HG03521 (cell line): ENCODE measurements around the gene TMEM266.
A peak's percentile ranks its signal among the peaks of the same experiment; 100 is the strongest.
"Not testable (repeated sequence)": the region's sequence is repeated elsewhere in the genome, so short reads cannot be mapped to it uniquely, and the experiment has no call there.

Source experiments
- ATAC-seq: cut with Tn5 transposase; IDR thresholded peaks from one replicate; pipeline ENCODE4 v1.9.1; 2021; ENCODE audit warnings: mild to moderate bottlenecking, moderate library complexity; ENCODE audit not compliant: unreplicated experiment

TMEM266 gene, protein sequence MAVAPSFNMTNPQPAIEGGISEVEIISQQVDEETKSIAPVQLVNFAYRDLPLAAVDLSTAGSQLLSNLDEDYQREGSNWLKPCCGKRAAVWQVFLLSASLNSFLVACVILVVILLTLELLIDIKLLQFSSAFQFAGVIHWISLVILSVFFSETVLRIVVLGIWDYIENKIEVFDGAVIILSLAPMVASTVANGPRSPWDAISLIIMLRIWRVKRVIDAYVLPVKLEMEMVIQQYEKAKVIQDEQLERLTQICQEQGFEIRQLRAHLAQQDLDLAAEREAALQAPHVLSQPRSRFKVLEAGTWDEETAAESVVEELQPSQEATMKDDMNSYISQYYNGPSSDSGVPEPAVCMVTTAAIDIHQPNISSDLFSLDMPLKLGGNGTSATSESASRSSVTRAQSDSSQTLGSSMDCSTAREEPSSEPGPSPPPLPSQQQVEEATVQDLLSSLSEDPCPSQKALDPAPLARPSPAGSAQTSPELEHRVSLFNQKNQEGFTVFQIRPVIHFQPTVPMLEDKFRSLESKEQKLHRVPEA

DNA sequence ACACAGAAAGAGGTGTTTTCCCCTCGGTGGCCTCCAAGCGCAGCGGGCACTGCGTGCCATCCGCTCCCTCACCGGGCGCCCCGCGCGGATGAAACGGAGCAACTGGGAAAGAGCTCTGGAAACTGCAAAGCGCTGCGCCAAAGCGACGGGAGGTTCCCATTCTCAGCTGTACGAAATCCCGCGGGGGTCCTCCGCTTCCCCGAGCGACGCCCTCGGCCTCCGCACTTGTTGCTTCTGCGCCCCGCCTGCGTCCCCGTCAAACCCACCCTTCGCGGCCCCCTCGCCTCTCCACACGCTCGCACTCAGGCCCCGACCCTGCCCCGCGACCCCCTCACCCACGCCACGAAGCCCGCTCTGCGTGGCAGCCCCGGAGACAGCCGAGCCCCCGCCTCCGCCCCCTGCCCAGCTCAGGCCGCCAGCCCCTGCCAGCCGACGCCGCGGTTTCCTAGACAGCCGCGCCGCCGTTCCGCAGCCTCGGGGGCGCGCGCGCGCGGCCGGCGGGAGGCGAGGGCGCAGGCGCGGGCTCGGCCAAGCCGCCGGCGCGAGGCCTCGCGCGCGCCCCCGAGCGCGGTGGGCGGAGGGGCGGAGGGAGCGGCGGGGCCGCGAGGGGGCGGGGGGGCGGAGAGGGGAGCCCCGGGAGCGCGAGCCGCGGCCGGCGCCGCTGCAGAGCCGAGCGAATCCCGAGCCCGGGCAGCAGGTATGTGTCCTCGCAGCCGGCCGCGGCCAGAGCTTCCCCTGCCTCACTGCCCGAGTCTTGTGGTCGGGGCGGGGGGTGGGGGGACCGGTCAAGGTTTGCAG, at the start of gene TMEM266:
TMEM266 (plus strand) TSS at position 666 of the 798 bp plus-strand sequence. CDS start 74,279 bp downstream, outside the sequence.
- ATAC-seq = no peak

DNA sequence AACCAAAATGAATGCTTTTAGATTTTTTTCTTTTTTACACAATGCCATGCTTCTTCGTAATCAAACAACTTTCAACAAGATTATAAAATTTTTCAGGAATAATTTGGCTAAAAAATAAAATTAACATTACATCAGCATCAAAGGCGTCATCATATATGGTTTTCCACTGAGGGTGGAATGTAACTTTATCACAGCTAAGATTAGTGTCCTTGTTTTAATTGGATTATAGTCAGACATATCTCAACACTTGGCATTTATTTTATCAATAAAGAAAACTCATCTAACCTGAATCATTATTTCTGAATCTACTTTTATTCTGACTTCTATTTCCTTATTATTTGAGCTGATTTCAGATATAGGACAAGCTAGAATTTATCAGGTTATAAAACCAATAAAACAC, 49.2 kb upstream of the TMEM266 start:
- no peak for ATAC-seq

- ATAC-seq = no peak
Measured at GRCh38 chr15:76011627-76012551, 47.9 kb upstream of the TMEM266 start, which contains the start of gene NRG4. Gene NRG4 (minus strand): TSS chr15:76012424. CDS start chr15:76011230, 1,194 bp downstream.

GRCh38 chr15:76013470-76013869, 46.3 kb upstream of the TMEM266 start:
- ATAC-seq = not testable (repeated sequence)

GRCh38 chr15:76024021-76024768, 35.6 kb upstream of the TMEM266 start:
- ATAC-seq = no peak

DNA sequence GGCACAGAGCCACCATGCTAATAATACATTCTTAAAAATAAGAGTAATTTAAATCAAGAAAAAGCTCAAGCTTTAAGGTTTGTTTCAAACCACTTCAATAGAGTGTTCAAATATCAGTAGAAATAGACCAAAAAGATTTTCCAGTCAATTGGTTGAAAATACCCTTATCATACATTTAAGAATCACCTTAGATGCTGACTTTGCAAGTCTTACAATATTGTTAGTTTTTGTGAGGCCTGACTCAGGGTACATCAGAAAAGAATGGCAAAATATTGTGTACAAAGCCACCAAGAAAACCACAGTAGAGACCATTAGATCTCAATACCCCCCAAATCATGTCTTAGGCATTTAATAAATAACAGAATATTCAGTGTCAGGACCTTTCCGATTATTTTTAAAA, 27.7 kb upstream of the TMEM266 start:
- ATAC-seq = no peak

DNA sequence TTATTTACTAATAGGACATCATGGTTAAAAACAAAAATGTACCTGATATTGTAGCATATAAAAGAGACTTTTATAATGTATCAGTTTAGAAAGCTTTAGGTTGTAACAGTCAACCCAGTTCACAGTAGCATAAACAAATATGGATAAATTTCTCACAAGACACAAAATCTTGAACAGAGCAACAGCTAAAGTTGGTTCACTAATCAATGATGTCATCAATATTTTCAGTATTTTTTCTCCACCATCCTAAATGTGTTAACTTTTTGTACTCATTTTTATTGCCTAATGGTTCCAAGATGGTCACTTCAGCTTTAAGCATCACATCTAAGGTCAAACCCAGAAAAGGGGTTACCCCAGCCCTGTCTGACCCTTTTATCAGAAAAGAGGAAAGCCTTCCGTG, 26.3 kb upstream of the TMEM266 start:
- no peak for ATAC-seq

GRCh38 chr15:76034111-76034510, 25.7 kb upstream of the TMEM266 start:
- no peak for ATAC-seq

- ATAC-seq = no peak
Measured at GRCh38 chr15:76035593-76035992, 24.2 kb upstream of the TMEM266 start.

DNA sequence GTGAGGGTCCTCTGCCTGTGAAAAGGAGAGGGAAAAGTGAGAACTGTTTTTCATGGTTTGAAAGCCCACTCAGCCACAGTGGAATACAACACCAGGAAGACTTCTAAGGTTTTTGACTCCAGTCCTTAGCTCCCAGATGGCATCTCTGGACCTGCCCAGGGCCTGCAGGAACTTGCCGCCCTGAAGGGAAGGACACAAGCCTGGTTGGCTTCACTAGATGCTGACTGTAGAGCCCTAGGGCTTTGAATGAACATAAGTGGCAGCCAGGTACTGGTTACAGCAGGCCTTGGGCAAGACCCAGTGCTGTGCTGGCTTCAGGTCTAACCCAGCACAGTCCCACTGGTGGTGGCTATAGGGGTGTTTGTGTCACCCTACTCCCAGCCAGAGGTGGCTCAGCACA, 21.3 kb upstream of the TMEM266 start:
- ATAC-seq = no peak

DNA sequence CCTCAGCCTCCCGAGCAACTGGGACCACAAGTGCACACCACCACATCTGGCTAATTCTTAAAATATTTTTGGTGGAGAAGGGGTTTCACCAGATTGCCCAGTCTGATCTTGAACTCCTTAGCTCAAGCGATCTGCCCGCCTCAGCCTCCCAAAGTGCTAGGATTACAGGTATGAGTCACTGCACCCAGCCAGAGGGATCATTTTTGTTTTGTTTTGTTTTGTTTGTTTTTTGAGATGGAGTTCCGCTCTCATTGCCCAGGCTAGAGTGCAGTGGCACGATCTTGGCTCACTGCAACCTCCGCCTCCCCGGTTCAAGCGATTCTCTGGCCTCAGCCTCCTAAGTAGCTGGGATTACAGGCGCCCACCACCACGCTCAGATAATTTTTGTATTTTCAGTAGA, 5.6 kb upstream of the TMEM266 start:
- not testable (repeated sequence) for ATAC-seq

DNA sequence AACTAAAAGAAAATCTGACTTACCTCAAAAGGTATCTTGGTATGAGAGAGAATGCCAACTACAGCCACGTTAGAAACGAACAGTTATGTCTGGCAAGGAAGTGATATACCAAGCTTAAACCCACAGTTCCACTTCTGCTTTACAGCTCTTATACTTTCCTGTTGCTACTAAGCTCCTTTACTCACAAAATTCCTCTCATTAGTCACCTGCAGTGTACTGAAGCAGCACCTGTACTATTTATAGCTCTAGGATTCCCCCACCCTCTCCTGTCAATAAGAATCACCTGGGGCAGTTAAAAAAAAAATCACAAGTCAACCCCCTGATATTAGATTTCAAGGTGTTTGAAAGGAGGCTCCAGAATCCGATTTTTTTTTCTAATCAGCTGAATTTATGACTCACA, 2.9 kb upstream of the TMEM266 start:
- peak; percentile 59 for ATAC-seq

DNA sequence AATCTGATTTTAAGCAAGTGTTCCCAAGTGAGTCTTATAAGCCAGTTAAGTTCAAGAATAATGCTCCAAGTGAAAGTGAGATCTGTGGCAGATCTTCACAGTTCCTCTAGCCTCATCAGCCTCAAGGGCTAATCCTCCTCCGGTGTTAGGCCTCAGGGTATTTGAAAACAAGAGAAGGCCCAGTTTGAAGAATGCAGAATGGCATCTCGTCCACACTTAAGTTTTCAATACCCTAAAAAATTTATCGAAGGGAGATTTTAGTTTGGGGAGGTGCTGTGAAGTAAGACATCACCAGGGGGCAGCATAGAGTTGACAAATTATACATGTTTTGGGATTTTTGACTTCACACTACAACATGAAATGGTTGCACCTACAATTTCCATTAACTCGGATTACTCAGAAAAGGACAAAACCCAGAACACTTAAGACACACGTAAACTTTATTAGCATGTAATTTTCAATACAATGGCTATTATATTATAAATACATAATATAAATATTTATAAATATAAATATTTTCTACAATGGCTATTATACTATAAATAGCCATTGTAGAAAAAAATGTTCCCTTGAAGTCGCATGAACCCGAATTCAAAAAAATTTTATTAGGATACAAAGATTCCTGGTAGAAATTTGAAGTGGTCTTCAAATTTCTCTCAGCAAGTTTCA, 2.3 kb upstream of the TMEM266 start:
- ATAC-seq = peak; percentile 23

DNA sequence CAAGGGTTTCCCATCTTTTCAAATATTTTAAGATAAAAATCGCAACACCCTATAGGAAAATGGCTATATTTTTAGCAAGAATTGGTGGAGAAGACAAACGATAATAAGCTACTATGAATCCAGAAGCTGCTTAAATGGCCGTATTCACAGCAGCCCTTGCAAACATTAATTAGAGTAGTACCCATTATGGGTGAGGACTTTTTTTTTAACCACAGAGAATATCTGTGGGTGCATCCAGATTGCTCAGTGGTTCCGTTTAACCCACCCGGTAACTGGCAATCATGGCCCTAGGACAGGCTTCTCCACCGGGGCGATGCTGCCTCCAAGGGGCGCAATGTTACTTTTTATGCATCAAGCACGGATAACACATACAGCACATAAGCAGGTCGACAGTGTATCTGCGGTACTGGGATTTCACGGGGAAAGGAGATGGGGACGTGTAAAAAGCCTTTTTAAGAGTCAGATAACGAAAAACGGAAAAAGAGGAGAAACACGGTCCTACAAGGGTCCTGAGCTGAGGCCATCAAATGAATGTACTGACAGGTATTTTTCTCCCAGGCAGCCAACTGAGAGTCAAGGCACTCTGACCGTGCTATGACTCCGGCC, 968 bp upstream of the TMEM266 start:
- no peak for ATAC-seq

GRCh38 chr15:76060118-76060989, 569 bp downstream of the TMEM266 start:
- ATAC-seq = no peak

DNA sequence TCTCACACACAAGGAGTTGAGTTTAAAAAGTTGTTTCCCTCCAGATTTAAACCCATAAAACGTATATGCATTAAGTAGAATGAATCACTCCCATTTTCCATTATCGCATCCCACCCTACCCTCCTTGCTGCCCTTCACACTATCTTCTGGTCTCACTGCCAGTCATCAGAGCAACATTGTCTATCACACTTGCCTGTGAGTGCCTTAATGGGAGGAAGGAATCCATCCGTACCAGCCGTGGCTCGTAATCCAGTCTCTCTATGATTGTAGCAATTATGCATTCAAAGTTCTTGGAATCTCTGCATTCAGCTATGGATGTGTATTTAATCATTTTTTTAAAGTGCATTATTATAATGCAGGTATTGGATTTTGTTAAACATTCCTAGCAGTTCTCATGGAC, 1.9 kb downstream of the TMEM266 start:
- ATAC-seq = no peak

DNA sequence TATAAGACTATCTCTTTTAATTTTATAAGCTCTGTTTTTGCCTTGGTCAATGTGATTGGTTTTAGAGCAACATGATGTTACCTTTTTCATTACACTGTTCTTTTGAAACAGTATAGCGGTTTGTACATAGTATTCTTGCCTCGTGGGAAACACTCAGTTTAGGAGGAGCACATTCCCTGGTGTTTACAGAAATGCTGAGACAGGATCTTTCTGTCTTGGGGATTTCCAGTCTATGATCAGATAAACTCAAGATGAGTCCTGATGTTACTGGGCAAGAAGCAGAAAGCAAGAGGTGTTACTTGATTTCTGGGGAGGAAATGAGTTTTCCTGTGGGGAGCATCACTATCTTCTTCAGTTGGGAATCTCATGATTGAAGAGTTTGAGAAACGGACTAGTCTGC, 2.5 kb downstream of the TMEM266 start:
- no peak for ATAC-seq

- no peak for ATAC-seq
Measured at GRCh38 chr15:76064375-76064774, 4.6 kb downstream of the TMEM266 start.
